ENCODE results near the gene VPS54. TPM values are rescaled to one million over a fixed set of nuclear protein-coding genes. Genes with fewer than 3 reads are reported as not detected.
"Not testable (repeated sequence)": the region's sequence is repeated elsewhere in the genome, so short reads cannot be mapped to it uniquely, and the experiment has no call there.

Gene VPS54
- total and polyA plus RNA-seq, 4 donors = 12.5 to 49.3 (median 15.7) TPM

- Histone ChIP-seq H3K27ac (ENCODE audit: low read depth in 1 of 2, low read length in 1 of 2) (no peak overlapping the region), H3K27me3 (ENCODE audit: control insufficient read depth in 3 of 3, insufficient read depth in 3 of 3, low read length in 2 of 3) (no peaks in the 10 kb centered on the region), H3K9me3 (ENCODE audit: control insufficient read depth in 4 of 4, insufficient read depth in 3 of 4, low read length in 3 of 4) (peaks cover 0 to 5% (median 0%) of the 10 kb centered on the region in 4 donors), H3K4me3 (no peak overlapping the region), H3K9ac (ENCODE audit: insufficient read depth in 1 of 2, low read length in 2 of 2) (no peak overlapping the region), H3K36me3 (ENCODE audit: control insufficient read depth in 4 of 4, insufficient read depth in 4 of 4, low read length in 4 of 4) (peaks cover 0 to 30% (median 14%) of the 10 kb centered on the region in 4 donors), H3K4me1 (ENCODE audit: control insufficient read depth in 5 of 5, insufficient read depth in 5 of 5, low read length in 5 of 5) (no peaks in the 10 kb centered on the region)
- ATAC-seq (ENCODE audit: insufficient read depth, low FRiP score) = no peak
- no peak for TF ChIP-seq CTCF (IDR thresholded peaks at IDR 0.05; ENCODE audit: control extremely low read depth, extremely low read depth)
- no peak for DNase-seq
- 97 to 98% methylated on average over 1 of the region's 1 CpG for WGBS, 2 donors
Measured at GRCh38 chr2:63942788-63943187, 76.4 kb downstream of the VPS54 start.

- H3K4me3 ChIP-seq; H3K27me3 ChIP-seq (ENCODE audit: control insufficient read depth in 3 of 3, insufficient read depth in 3 of 3, low read length in 2 of 3); H3K9ac ChIP-seq (ENCODE audit: insufficient read depth in 1 of 2, low read length in 2 of 2); H3K27ac ChIP-seq (ENCODE audit: low read depth in 1 of 2, low read length in 1 of 2); DNase-seq; H3K4me1 ChIP-seq (ENCODE audit: control insufficient read depth in 5 of 5, insufficient read depth in 5 of 5, low read length in 5 of 5); H3K9me3 ChIP-seq (ENCODE audit: control insufficient read depth in 4 of 4, insufficient read depth in 3 of 4, low read length in 3 of 4); ATAC-seq (ENCODE audit: insufficient read depth, low FRiP score): not testable (repeated sequence)
- H3K36me3 ChIP-seq (ENCODE audit: control insufficient read depth in 4 of 4, insufficient read depth in 4 of 4, low read length in 4 of 4) = peaks cover 0 to 14% (median 5%) of the 10 kb centered on the region in 4 donors
- 97% methylated on average over 4 of the region's 4 CpGs for WGBS, 2 donors
Measured at GRCh38 chr2:63932104-63932503, 87.1 kb downstream of the VPS54 start.

GRCh38 chr2:63926815-63927214, 92.4 kb downstream of the VPS54 start:
- H3K9ac ChIP-seq (ENCODE audit: insufficient read depth in 1 of 2, low read length in 2 of 2) = no peak overlapping the region
- H3K27ac ChIP-seq (ENCODE audit: low read depth in 1 of 2, low read length in 1 of 2) = no peak overlapping the region
- H3K27me3 ChIP-seq (ENCODE audit: control insufficient read depth in 3 of 3, insufficient read depth in 3 of 3, low read length in 2 of 3) = no peaks in the 10 kb centered on the region
- peaks cover 4 to 9% (median 6%) of the 10 kb centered on the region in 4 donors for H3K36me3 ChIP-seq (ENCODE audit: control insufficient read depth in 4 of 4, insufficient read depth in 4 of 4, low read length in 4 of 4)
- peaks cover 0 to under 1% (median 0%) of the 10 kb centered on the region in 4 donors for H3K9me3 ChIP-seq (ENCODE audit: control insufficient read depth in 4 of 4, insufficient read depth in 3 of 4, low read length in 3 of 4)
- no peak for TF ChIP-seq CTCF (IDR thresholded peaks at IDR 0.05; ENCODE audit: control extremely low read depth, extremely low read depth)
- 92 to 95% methylated on average over 7 of the region's 7 CpGs for WGBS, 2 donors
- ATAC-seq (ENCODE audit: insufficient read depth, low FRiP score) (no peak), DNase-seq (no peak)
- no peaks in the 10 kb centered on the region for H3K4me1 ChIP-seq (ENCODE audit: control insufficient read depth in 5 of 5, insufficient read depth in 5 of 5, low read length in 5 of 5)
- H3K4me3 ChIP-seq = no peak overlapping the region

GRCh38 chr2:63914311-63914710, 104.9 kb downstream of the VPS54 start:
- H3K27me3 ChIP-seq (ENCODE audit: control insufficient read depth in 3 of 3, insufficient read depth in 3 of 3, low read length in 2 of 3) = no peaks in the 10 kb centered on the region
- no peak for ATAC-seq (ENCODE audit: insufficient read depth, low FRiP score)
- H3K4me1 ChIP-seq (ENCODE audit: control insufficient read depth in 5 of 5, insufficient read depth in 5 of 5, low read length in 5 of 5) = no peaks in the 10 kb centered on the region
- TF ChIP-seq CTCF (IDR thresholded peaks at IDR 0.05; ENCODE audit: control extremely low read depth, extremely low read depth) = no peak
- no peak for DNase-seq
- H3K9ac ChIP-seq (ENCODE audit: insufficient read depth in 1 of 2, low read length in 2 of 2) = no peak overlapping the region
- no peaks in the 10 kb centered on the region for H3K9me3 ChIP-seq (ENCODE audit: control insufficient read depth in 4 of 4, insufficient read depth in 3 of 4, low read length in 3 of 4)
- no peak overlapping the region for H3K4me3 ChIP-seq
- H3K27ac ChIP-seq (ENCODE audit: low read depth in 1 of 2, low read length in 1 of 2) = no peak overlapping the region
- 66 to 93% methylated on average over 1 of the region's 1 CpG for WGBS, 2 donors
- H3K36me3 ChIP-seq (ENCODE audit: control insufficient read depth in 4 of 4, insufficient read depth in 4 of 4, low read length in 4 of 4) = peaks cover 3 to 31% (median 13%) of the 10 kb centered on the region in 4 donors

Data from lung (tissue), 12 donors.